WI38 (cell line): Measurements from ENCODE around the gene PLPP1.

Source experiments
- H3K4me3 ChIP-seq: 2 replicates; pipeline ENCODE4 v1.5.1; 2011; ENCODE audit warnings: low read depth, mild to moderate bottlenecking, control low read depth, low read length
- CTCF ChIP-seq: IDR thresholded peaks from 2 replicates; pipeline ENCODE4 v1.5.1; 2012; ENCODE audit warnings: low read depth, mild to moderate bottlenecking, control low read depth, low read length

Gene PLPP1

GRCh38 chr5:55534436-55535198, at the start of gene PLPP1:
Gene PLPP1, minus strand, starts transcription at chr5:55534964. Its CDS starts 335 bp downstream, at chr5:55534629.
- H3K4me3 ChIP-seq: peak within 1 kb of the TSS; percentile 68
- no peak for TF ChIP-seq CTCF

GRCh38 chr5:55583578-55583977, 48.8 kb upstream of the PLPP1 start:
- H3K4me3 ChIP-seq: no peak overlapping the region
- no peak for TF ChIP-seq CTCF

DNA sequence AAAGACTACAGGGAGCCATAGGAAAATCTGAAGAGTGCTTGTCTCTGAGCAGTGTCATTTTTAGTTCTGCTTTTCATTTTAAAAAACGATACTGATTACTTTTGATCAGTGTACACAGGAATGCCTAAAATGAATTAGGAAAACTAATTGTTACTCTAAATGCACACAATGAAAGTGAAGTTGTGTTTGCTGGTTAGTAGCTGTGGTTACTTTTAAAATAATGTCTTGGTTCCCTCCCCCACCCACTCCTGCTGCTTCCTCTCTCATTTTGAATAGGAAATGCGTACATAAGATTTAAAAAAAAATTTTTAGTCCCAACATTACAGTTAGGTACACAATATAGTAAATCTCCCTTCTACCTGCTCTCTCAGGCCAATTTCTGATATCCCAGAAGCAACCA, 47.5 kb upstream of the PLPP1 start:
- TF ChIP-seq CTCF: no peak
- no peak overlapping the region for H3K4me3 ChIP-seq

- no peak for TF ChIP-seq CTCF
- no peak overlapping the region for H3K4me3 ChIP-seq
Measured at GRCh38 chr5:55580042-55580441, 45.3 kb upstream of the PLPP1 start.

- TF ChIP-seq CTCF: no peak
- no peak overlapping the region for H3K4me3 ChIP-seq
Measured at GRCh38 chr5:55578771-55579170, 44.0 kb upstream of the PLPP1 start.

- TF ChIP-seq CTCF: no peak
- H3K4me3 ChIP-seq: no peak overlapping the region
Measured at GRCh38 chr5:55577353-55578060, 42.7 kb upstream of the PLPP1 start.

GRCh38 chr5:55576661-55577060, 41.9 kb upstream of the PLPP1 start:
- TF ChIP-seq CTCF: no peak
- H3K4me3 ChIP-seq: no peak overlapping the region
